OCI-LY3 (cell line): ENCODE results near the gene CST7.
A peak's percentile ranks its signal among the peaks of the same experiment; 100 is the strongest.
"Not testable (repeated sequence)": the region's sequence is repeated elsewhere in the genome, so short reads cannot be mapped to it uniquely, and the experiment has no call there.

ENCODE experiments used
- H2AFZ ChIP-seq: fragments of 200-600, 300-600 bp; shearing (Covaris generic); 2 replicates; pipeline ENCODE4 v1.6.0; 2014; ENCODE audit warnings: antibody characterized with exemption, low read depth, low read length
- H3K27ac ChIP-seq: fragments of 200-600, 300-600 bp; sonication (generic); 2 replicates; pipeline ENCODE4 v1.5.1; 2014; ENCODE audit warnings: mild to moderate bottlenecking, low read length, moderate library complexity, mixed read lengths
- H3K27me3 ChIP-seq: fragments of 200-600, 300-600 bp; sonication (generic); 2 replicates; pipeline ENCODE4 v1.6.1; 2014; ENCODE audit warnings: low read depth, low read length, mixed read lengths
- H3K36me3 ChIP-seq: fragments of 200-600, 300-600 bp; sonication (generic); replicated peaks from 2 replicates; pipeline ENCODE3; 2014; ENCODE audit warnings: low read depth, low read length, mixed read lengths
- H3K4me1 ChIP-seq: fragments of 300-600, 200-600 bp; sonication (generic); 2 replicates; pipeline ENCODE4 v1.6.1; 2014; ENCODE audit warnings: low read length, mixed read lengths
- H3K4me2 ChIP-seq: fragments of 200-600, 300-600 bp; sonication (generic); 2 replicates; pipeline ENCODE4 v1.6.1; 2014; ENCODE audit warnings: low read length, mixed read lengths
- H3K4me3 ChIP-seq: fragments of 300-600, 200-600 bp; sonication (generic); 2 replicates; pipeline ENCODE4 v1.5.1; 2014; ENCODE audit warnings: antibody characterized with exemption, mild to moderate bottlenecking, low read length, moderate library complexity
- H3K79me2 ChIP-seq: fragments of 300-600, 200-600 bp; shearing (Covaris generic); 2 replicates; pipeline ENCODE4 v1.6.1; 2014; ENCODE audit warnings: mild to moderate bottlenecking, low read length, mixed read lengths
- H3K9ac ChIP-seq: fragments of 300-600, 200-600 bp; shearing (Covaris generic); 2 replicates; pipeline ENCODE4 v1.6.0; 2014; ENCODE audit warnings: mild to moderate bottlenecking, low read length, moderate library complexity
- H3K9me3 ChIP-seq: fragments of 200-600, 300-600 bp; shearing (Covaris generic); 2 replicates; pipeline ENCODE4 v1.6.1; 2014; ENCODE audit warnings: low read length, mixed read lengths; ENCODE audit not compliant: insufficient read depth
- H4K20me1 ChIP-seq: fragments of 200-600, 300-600 bp; sonication (generic); 2 replicates; pipeline ENCODE4 v1.6.1; 2016; ENCODE audit warnings: low read length, mixed read lengths; ENCODE audit not compliant: insufficient read depth
- EZH2phosphoT487 ChIP-seq: fragments of 200-600 bp; shearing (Covaris generic); IDR thresholded peaks from 2 replicates; pipeline ENCODE4 v1.6.1; 2018; ENCODE audit warnings: antibody characterized with exemption, mixed run types, low read depth
- TF ChIP-seq, protein P1 (sequence below): fragments of 200-600, 300-600 bp; sonication (generic); IDR thresholded peaks from 2 replicates; pipeline ENCODE4 v1.5.1; 2014; ENCODE audit warnings: antibody characterized with exemption, low read length, low read depth

Gene CST7

DNA sequence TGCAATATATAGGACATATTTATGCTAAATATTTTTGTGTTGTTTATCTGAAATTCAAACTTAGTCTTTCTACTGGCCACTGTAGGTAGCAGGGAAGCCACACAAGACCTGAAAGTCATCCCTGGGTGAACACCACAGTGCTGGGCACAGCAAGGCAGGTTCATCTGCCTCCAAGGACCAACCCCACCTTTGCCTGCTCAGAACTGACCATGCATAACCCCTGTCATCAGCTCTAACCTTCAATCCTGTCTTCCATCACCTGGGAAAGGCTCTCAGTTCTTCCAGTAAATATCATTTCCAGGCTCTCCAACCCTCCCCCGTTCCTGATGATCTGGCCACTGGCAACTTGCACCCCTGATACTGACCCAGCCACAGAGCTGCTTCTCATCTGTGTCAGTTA is 32.7 kb upstream of the CST7 start:
- TF ChIP-seq EZH2phosphoT487 = no peak
- TF ChIP-seq, protein P1, sequence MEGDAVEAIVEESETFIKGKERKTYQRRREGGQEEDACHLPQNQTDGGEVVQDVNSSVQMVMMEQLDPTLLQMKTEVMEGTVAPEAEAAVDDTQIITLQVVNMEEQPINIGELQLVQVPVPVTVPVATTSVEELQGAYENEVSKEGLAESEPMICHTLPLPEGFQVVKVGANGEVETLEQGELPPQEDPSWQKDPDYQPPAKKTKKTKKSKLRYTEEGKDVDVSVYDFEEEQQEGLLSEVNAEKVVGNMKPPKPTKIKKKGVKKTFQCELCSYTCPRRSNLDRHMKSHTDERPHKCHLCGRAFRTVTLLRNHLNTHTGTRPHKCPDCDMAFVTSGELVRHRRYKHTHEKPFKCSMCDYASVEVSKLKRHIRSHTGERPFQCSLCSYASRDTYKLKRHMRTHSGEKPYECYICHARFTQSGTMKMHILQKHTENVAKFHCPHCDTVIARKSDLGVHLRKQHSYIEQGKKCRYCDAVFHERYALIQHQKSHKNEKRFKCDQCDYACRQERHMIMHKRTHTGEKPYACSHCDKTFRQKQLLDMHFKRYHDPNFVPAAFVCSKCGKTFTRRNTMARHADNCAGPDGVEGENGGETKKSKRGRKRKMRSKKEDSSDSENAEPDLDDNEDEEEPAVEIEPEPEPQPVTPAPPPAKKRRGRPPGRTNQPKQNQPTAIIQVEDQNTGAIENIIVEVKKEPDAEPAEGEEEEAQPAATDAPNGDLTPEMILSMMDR = no peak
- H3K27me3 ChIP-seq = peaks cover 15% of the 10 kb centered on the region; the same call in 1 of the 2 replicates
- no peak overlapping the region for H3K9ac ChIP-seq
- H3K4me3 ChIP-seq = no peak overlapping the region
- peaks cover 25% of the 10 kb centered on the region for H3K4me1 ChIP-seq
- no peak overlapping the region for H3K27ac ChIP-seq
- H3K36me3 ChIP-seq = no peaks in the 10 kb centered on the region
- no peak overlapping the region for H2AFZ ChIP-seq
- no peaks in the 10 kb centered on the region for H3K9me3 ChIP-seq
- no peaks in the 10 kb centered on the region for H3K79me2 ChIP-seq
- no peak overlapping the region for H3K4me2 ChIP-seq
- H4K20me1 ChIP-seq = no peaks in the 10 kb centered on the region

DNA sequence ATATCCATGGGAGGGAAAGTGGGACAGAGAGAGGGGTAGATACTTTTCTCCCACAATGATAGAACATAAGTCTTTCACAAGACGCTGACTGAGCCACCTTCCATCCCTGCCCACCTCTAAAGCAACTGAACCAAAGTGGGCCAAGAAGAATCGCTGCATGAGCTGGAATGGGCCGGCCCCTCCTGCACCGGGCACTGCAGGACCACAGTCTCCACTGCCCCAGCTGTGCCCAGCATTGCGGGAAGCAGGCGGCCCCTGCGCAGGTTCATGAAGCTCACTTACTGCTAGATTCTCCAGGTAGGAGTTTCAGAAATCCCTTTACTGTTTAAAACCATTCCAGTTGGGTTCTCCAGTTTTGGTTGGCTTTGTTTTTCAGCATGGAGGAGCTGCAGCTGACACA is 32.0 kb upstream of the CST7 start:
- Histone ChIP-seq H3K79me2 (no peaks in the 10 kb centered on the region), H3K9ac (no peak overlapping the region), H4K20me1 (no peaks in the 10 kb centered on the region), H3K4me2 (no peak overlapping the region), H2AFZ (no peak overlapping the region), H3K9me3 (no peaks in the 10 kb centered on the region), H3K36me3 (no peaks in the 10 kb centered on the region), H3K4me1 (peaks cover 25% of the 10 kb centered on the region), H3K27me3 (peaks cover 12% of the 10 kb centered on the region; the same call in 1 of the 2 replicates), H3K27ac (no peak overlapping the region), H3K4me3 (no peak overlapping the region)
- no peak for TF ChIP-seq EZH2phosphoT487
- TF ChIP-seq, protein P1 = no peak

DNA sequence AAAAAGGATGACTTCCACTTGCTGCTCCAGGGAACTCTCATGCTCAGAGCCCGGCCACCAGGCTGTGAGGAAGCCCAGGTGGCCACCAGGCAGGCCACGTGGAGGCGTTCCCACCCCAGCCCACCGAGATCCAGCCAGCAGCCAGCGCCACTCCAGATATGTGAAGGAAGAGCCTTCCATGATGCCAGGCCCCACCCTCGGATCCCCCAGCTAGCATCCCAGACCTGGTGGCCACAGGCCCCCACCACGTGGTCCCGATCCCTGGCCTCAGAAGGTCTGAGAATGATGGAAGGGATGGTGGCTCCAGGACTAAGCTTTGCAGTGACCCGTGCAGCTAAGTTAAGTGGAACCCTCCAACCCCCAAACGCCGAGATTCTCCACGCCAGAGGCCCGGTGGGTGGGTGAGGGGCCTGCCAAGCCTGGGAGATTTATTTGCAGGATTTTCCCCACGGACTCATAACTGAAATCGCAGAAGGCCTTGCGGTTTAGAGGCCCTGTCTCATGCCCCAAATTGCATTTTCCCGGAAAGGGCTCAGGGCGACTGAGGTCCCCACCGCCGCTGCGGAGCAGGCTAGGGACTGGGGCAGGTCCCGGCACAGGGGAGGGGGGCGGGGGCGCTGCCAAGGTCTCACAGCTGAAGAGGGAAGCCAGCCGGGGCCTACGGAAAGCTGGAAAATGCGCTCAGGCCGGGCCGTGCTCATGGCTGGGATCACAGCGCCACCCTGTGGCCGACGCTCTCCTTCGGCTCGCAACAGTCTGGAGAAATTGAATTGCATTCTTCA is 31.1 kb upstream of the CST7 start:
- peak overlapping the region; percentile 72 for H2AFZ ChIP-seq
- H3K27ac ChIP-seq = no peak overlapping the region
- TF ChIP-seq EZH2phosphoT487 = no peak
- TF ChIP-seq, protein P1 = peak; percentile 99
- no peaks in the 10 kb centered on the region for H3K9me3 ChIP-seq
- H3K4me1 ChIP-seq = peaks cover 25% of the 10 kb centered on the region
- H3K36me3 ChIP-seq = no peaks in the 10 kb centered on the region
- H3K4me3 ChIP-seq = peak overlapping the region; percentile 66
- no peaks in the 10 kb centered on the region for H3K79me2 ChIP-seq
- H3K4me2 ChIP-seq = peak overlapping the region; percentile 85
- peaks cover 5% of the 10 kb centered on the region; the same call in 1 of the 2 replicates for H3K27me3 ChIP-seq
- H4K20me1 ChIP-seq = no peaks in the 10 kb centered on the region
- H3K9ac ChIP-seq = peak overlapping the region; percentile 56

DNA sequence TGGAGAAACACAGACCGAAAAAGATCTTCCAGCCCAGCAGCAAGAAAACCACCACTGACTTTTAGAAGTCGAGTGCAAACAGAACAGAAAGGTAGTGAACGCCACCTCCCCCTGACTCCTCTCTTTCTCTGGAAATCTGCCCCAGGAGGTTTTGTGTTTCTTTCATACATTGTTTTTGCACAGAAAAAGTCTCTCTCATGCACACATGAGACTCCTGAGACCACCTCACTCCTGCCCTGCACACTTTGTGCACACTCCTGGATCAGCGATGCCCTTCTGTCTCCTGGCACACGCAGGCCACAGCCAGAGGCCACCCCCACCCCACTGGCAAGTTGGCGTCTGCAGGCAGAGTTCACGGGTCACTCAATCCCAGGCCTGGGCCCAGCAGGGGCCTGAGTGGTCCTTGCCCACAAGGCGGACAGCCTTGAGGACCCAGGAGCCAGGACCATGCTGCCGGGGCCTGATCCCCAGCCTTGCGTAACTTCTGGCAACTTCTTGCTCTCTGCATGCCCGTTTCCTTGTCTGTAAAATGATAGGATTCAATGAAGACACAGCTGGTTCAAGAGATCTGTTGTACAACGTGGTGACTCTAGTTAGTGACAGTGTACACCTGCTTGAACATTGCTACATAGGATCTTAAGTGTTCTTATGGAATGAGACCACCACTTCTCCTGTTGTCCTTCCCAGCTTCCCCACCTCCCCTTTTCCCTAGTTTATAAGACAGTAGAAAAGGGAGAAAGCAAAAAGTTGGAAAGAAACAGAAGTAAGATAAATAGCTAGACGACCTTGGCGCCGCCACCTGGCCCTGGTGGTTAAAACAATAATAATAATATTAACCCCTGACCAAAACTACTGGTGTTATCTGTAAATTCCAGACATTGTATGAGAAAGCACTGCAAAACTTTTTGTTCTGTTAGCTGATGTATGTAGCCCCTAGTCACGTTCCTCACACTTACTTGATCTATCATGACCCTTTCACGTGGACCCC is 30.2 kb upstream of the CST7 start:
- no peaks in the 10 kb centered on the region for H4K20me1 ChIP-seq
- peak overlapping the region; percentile 72 for H2AFZ ChIP-seq
- peak overlapping the region; percentile 56; the same call in 1 of the 2 replicates for H3K9ac ChIP-seq
- H3K4me1 ChIP-seq = peaks cover 25% of the 10 kb centered on the region
- TF ChIP-seq, protein P1 = peak; percentile 25
- no peak for TF ChIP-seq EZH2phosphoT487
- H3K4me3 ChIP-seq = peak overlapping the region; percentile 66
- no peaks in the 10 kb centered on the region for H3K9me3 ChIP-seq
- no peaks in the 10 kb centered on the region for H3K36me3 ChIP-seq
- no peaks in the 10 kb centered on the region for H3K79me2 ChIP-seq
- peak overlapping the region; percentile 85 for H3K4me2 ChIP-seq
- H3K27ac ChIP-seq = no peak overlapping the region
- peaks cover 5% of the 10 kb centered on the region; the same call in 1 of the 2 replicates for H3K27me3 ChIP-seq

DNA sequence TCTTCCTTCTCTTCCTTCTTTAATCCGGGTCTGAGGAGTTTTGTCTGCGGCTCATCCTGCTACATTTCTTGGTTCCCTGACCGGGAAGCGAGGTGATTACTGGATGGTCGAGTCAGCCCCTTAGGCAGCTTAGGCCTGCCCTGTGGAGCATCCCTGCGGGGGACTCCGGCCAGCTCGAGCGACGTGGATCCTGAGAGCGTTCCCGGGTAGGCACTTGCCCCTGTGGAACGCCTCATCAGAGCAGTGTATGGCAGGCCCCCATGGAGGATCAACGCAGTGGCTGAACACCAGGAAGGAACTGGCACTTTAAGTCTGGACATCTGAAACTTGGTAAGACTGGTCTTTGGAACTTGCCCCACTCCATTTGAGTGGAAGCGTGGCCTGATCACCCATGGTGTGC is 29.4 kb upstream of the CST7 start:
- H3K79me2 ChIP-seq, H3K4me3 ChIP-seq, H3K9me3 ChIP-seq, H3K27ac ChIP-seq, H4K20me1 ChIP-seq, H2AFZ ChIP-seq, H3K4me2 ChIP-seq, H3K36me3 ChIP-seq, H3K9ac ChIP-seq, H3K27me3 ChIP-seq: not testable (repeated sequence)
- peaks cover 25% of the 10 kb centered on the region for H3K4me1 ChIP-seq

DNA sequence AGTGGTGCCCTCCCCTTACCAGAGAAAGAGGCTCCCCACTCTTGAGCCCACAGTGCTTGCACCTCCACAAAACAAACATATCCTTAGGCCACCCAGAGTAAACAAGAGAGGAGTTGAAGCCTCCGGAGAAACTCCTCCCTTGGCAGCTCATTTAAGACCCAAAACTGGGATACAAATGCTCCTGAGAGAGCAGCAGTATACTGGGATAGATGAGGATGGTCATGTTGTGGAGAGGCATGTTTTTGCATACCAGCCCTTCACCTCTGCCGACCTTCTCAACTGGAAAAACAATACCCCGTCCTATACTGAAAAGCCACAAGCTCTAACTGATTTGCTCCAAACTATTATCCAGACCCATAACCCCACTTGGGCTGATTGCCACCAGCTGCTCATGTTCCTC is 28.4 kb upstream of the CST7 start:
- peaks cover 25% of the 10 kb centered on the region for H3K4me1 ChIP-seq
- H3K9ac ChIP-seq, H3K27ac ChIP-seq, H3K36me3 ChIP-seq, H3K79me2 ChIP-seq, H3K27me3 ChIP-seq, H4K20me1 ChIP-seq, H3K4me3 ChIP-seq, H3K9me3 ChIP-seq, H3K4me2 ChIP-seq, H2AFZ ChIP-seq: not testable (repeated sequence)
